Tibial artery (tissue), 4 donors: Measurements from ENCODE around the gene FER.

ENCODE experiments used
- DNase-seq, 2 donors: peaks; one replicate each; pipeline ENCODE4 v3.0.0-alpha.2; 2019
- H3K27ac ChIP-seq, 2 donors: fragments of 200-600 bp; sonication (generic) in 1 of 2; 1 replicate in 1 of 2; 2 replicates in 1 of 2; pipeline ENCODE4 v1.5.1; 2018 to 2019; ENCODE audit warnings: mild to moderate bottlenecking in 1 of 2
- H3K27me3 ChIP-seq, 2 donors: fragments of 200-600 bp; sonication (generic) in 1 of 2; one replicate each; pipeline versions ENCODE4 v1.5.1 to v1.6.0; 2016 to 2019
- H3K36me3 ChIP-seq, 3 donors: fragments of 200-600 bp; sonication (generic) in 2 of 3; one replicate each; pipeline ENCODE4 v1.5.1; 2016 to 2019; ENCODE audit warnings: mild to moderate bottlenecking in 2 of 3
- H3K4me1 ChIP-seq, 4 donors: fragments of 200-600 bp; sonication (generic) in 2 of 4; 1 replicate in 3 of 4; 2 replicates in 1 of 4; pipeline ENCODE4 v1.5.1; 2016 to 2019
- H3K4me3 ChIP-seq, 2 donors: fragments of 200-600 bp; sonication (generic) in 1 of 2; 1 replicate in 1 of 2; 2 replicates in 1 of 2; pipeline ENCODE4 v1.5.1; 2018 to 2019; ENCODE audit warnings: mild to moderate bottlenecking in 2 of 2
- H3K9me3 ChIP-seq, 3 donors: fragments of 200-600 bp; sonication (generic) in 1 of 3; one replicate each; pipeline ENCODE4 v1.5.1; 2016 to 2019
- CTCF ChIP-seq, 2 experiments: fragments of 200-600 bp in 1 of 2; fragments of 450-650 bp in 1 of 2; IDR thresholded peaks; one replicate each; pipeline ENCODE4 v1.5.1; 2017 to 2019; ENCODE audit warnings: antibody characterized with exemption in 2 of 2, mild to moderate bottlenecking in 1 of 2, moderate library complexity in 1 of 2
- intact Hi-C: fragments of 100-400 bp; cut with DNase I; formaldehyde crosslinking; loops from one replicate; pipeline ENCODE4 v1.15.0; 2023; ENCODE audit warnings: low total_unique reads

The FER gene

GRCh38 chr5:109186759-109187158, 439.1 kb downstream of the FER start:
- H3K4me1 ChIP-seq = no peaks in the 10 kb centered on the region
- H3K4me3 ChIP-seq = no peak overlapping the region
- no peaks in the 10 kb centered on the region for H3K27me3 ChIP-seq
- H3K36me3 ChIP-seq = peaks cover 0 to 30% (median 12%) of the 10 kb centered on the region in 3 donors
- TF ChIP-seq CTCF (IDR thresholded peaks at IDR 0.05) = no peak
- no peak overlapping the region for H3K27ac ChIP-seq
- no peaks in the 10 kb centered on the region for H3K9me3 ChIP-seq
- DNase-seq = no peak
- intact Hi-C loops = no loop called here

GRCh38 chr5:109191153-109191558, 443.5 kb downstream of the FER start:
- no peak for TF ChIP-seq CTCF (IDR thresholded peaks at IDR 0.05)
- Histone ChIP-seq H3K36me3 (peaks cover 0 to 21% (median 12%) of the 10 kb centered on the region in 3 donors), H3K4me3 (no peak overlapping the region), H3K4me1 (no peaks in the 10 kb centered on the region), H3K27me3 (no peaks in the 10 kb centered on the region), H3K9me3 (no peaks in the 10 kb centered on the region), H3K27ac (no peak overlapping the region)
- intact Hi-C loops = no loop called here
- peak in 1 of 2 donors; percentile 23 for DNase-seq

GRCh38 chr5:109192027-109192426, 444.3 kb downstream of the FER start:
- H3K36me3 ChIP-seq = peaks cover 0 to 13% (median 7%) of the 10 kb centered on the region in 3 donors
- no peaks in the 10 kb centered on the region for H3K27me3 ChIP-seq
- DNase-seq = no peak
- TF ChIP-seq CTCF (IDR thresholded peaks at IDR 0.05) = no peak
- no peaks in the 10 kb centered on the region for H3K9me3 ChIP-seq
- H3K27ac ChIP-seq = no peak overlapping the region
- H3K4me3 ChIP-seq = no peak overlapping the region
- H3K4me1 ChIP-seq = no peaks in the 10 kb centered on the region
- intact Hi-C loops = no loop called here

DNA sequence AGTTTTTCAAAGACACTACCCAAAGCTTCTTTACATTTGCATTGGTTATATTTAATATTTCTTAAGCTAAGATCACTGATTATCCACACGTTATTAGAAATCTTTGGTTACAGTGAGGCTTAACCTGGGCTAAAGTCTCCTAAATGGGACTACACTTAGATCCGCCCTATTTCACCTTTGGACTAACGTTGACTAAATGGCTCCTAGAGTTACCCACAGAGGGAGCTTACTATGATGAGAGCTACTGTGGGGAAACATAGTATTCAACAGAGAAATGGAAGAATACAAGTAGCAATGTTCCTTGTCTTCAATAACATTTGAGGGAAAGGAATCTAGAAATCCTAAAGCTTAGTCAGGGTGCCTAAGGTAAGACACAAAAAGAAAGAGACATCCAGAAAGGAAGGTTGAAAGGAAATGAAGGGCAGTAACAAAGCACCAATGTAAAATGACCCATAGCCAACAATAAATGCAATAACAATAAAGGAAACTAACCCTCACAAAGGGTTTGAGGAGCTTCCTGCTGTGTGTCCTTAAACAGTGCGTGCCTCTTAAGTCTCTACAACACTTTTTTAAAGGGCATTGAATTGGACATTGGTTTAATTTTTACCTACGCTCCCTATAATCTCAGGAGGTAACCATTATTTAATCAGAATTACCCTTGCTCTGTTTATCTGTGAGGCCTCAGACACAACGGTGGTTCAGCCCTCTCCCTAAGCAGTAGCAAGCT, 445.0 kb downstream of the FER start:
- intact Hi-C loops = no loop called here
- no peaks in the 10 kb centered on the region for H3K27me3 ChIP-seq
- no peak overlapping the region for H3K27ac ChIP-seq
- H3K4me1 ChIP-seq = no peaks in the 10 kb centered on the region
- peaks cover 0 to 6% (median 1%) of the 10 kb centered on the region in 3 donors for H3K36me3 ChIP-seq
- no peak for DNase-seq
- no peak overlapping the region for H3K4me3 ChIP-seq
- no peak for TF ChIP-seq CTCF (IDR thresholded peaks at IDR 0.05)
- no peaks in the 10 kb centered on the region for H3K9me3 ChIP-seq

DNA sequence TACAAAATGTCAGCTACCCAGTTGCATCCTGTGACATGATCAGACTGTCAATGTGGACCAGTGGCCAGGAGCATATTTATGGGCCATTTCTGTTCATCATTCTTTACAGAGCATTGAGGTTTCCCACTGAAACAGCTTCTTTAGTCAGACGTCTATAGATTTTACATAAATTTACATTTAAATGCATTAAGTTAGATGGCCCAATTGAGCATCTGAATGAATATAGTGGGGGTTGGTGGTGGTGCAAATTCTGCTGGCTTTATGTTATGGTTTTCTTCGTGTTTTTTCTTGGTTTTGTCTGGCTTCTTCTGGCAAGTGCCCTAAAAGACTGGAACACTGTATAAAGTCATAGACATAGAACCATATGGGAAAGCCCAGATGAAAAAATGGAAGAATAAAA, 448.0 kb downstream of the FER start:
- TF ChIP-seq CTCF (IDR thresholded peaks at IDR 0.05) = no peak
- Histone ChIP-seq H3K27ac (no peak overlapping the region), H3K9me3 (no peaks in the 10 kb centered on the region), H3K4me1 (peaks cover 0 to 5% (median 0%) of the 10 kb centered on the region in 4 donors), H3K27me3 (no peaks in the 10 kb centered on the region), H3K36me3 (no peaks in the 10 kb centered on the region), H3K4me3 (no peak overlapping the region)
- no peak for DNase-seq
- intact Hi-C loops = no loop called here
